HL-60 (cell line): ENCODE measurements around the gene RPS6KC1.
"Not testable (repeated sequence)": the region's sequence is repeated elsewhere in the genome, so short reads cannot be mapped to it uniquely, and the experiment has no call there.

Experiments used
- DNase-seq, 2 experiments: peaks; one replicate each; pipeline ENCODE4 v3.0.0-alpha.2; 2010 to 2020; ENCODE audit warnings: low read depth in 1 of 2, low spot score in 1 of 2
- H3K27ac ChIP-seq: fragments of 250-450 bp; sonication (Bioruptor Pico); replicated peaks from 2 replicates; pipeline ENCODE4 v1.5.1; 2020; ENCODE audit warnings: mild to moderate bottlenecking, moderate library complexity
- H3K27me3 ChIP-seq: fragments of 250-450 bp; sonication (Bioruptor Pico); 2 replicates; pipeline ENCODE4 v1.5.1; 2021; ENCODE audit warnings: mild to moderate bottlenecking, moderate library complexity; ENCODE audit not compliant: insufficient read depth, poor library complexity, severe bottlenecking
- H3K4me3 ChIP-seq: replicated peaks from 2 replicates; pipeline ENCODE4 v1.5.1; 2011; ENCODE audit warnings: mild to moderate bottlenecking, control low read depth, low read length; ENCODE audit not compliant: insufficient read depth
- GABPA ChIP-seq: IDR thresholded peaks from 2 replicates; pipeline ENCODE4 v1.6.1; 2012; ENCODE audit warnings: low read depth
- POLR2AphosphoS5 ChIP-seq: IDR thresholded peaks from 2 replicates; pipeline ENCODE4 v1.6.1; 2012; ENCODE audit warnings: low read depth
- SPI1 ChIP-seq: IDR thresholded peaks from 2 replicates; pipeline ENCODE4 v1.6.1; 2012; ENCODE audit warnings: low read depth, mild to moderate bottlenecking, borderline replicate concordance
- TF ChIP-seq, protein P1 (sequence below): IDR thresholded peaks from one replicate; pipeline ENCODE4 v1.5.1; 2011; ENCODE audit warnings: low read length, control low read depth, inconsistent platforms; ENCODE audit not compliant: insufficient read depth
- TF ChIP-seq, protein P2 (sequence below): IDR thresholded peaks from 2 replicates; pipeline ENCODE4 v1.6.1; 2012; ENCODE audit warnings: low read depth; ENCODE audit not compliant: insufficient replicate concordance

The RPS6KC1 gene

DNA sequence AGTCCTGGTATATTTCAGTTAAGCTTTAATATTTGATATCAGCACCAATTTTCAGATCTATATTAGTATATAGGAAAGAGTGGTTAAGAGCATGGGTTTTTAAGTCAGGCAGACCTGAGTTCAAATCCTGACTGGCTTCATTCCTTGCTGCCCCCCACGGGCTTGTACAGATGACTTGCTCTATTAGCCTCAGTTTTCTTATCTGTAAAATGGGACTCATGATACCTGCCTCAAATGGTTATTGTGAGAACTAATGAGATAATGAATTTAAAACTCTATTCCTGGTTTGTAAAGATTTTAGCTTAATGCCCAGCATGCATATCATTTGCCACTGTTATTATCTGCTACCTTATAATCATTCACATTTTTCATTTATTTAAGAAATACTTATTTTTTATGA, 264.5 kb downstream of the RPS6KC1 start:
- no peak overlapping the region for H3K4me3 ChIP-seq
- H3K27me3 ChIP-seq = no peaks in the 10 kb centered on the region
- no peak for DNase-seq
- TF ChIP-seq SPI1 (no peak), POLR2AphosphoS5 (no peak), GABPA (no peak)
- TF ChIP-seq, protein P1, sequence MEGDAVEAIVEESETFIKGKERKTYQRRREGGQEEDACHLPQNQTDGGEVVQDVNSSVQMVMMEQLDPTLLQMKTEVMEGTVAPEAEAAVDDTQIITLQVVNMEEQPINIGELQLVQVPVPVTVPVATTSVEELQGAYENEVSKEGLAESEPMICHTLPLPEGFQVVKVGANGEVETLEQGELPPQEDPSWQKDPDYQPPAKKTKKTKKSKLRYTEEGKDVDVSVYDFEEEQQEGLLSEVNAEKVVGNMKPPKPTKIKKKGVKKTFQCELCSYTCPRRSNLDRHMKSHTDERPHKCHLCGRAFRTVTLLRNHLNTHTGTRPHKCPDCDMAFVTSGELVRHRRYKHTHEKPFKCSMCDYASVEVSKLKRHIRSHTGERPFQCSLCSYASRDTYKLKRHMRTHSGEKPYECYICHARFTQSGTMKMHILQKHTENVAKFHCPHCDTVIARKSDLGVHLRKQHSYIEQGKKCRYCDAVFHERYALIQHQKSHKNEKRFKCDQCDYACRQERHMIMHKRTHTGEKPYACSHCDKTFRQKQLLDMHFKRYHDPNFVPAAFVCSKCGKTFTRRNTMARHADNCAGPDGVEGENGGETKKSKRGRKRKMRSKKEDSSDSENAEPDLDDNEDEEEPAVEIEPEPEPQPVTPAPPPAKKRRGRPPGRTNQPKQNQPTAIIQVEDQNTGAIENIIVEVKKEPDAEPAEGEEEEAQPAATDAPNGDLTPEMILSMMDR = no peak
- TF ChIP-seq, protein P2, sequence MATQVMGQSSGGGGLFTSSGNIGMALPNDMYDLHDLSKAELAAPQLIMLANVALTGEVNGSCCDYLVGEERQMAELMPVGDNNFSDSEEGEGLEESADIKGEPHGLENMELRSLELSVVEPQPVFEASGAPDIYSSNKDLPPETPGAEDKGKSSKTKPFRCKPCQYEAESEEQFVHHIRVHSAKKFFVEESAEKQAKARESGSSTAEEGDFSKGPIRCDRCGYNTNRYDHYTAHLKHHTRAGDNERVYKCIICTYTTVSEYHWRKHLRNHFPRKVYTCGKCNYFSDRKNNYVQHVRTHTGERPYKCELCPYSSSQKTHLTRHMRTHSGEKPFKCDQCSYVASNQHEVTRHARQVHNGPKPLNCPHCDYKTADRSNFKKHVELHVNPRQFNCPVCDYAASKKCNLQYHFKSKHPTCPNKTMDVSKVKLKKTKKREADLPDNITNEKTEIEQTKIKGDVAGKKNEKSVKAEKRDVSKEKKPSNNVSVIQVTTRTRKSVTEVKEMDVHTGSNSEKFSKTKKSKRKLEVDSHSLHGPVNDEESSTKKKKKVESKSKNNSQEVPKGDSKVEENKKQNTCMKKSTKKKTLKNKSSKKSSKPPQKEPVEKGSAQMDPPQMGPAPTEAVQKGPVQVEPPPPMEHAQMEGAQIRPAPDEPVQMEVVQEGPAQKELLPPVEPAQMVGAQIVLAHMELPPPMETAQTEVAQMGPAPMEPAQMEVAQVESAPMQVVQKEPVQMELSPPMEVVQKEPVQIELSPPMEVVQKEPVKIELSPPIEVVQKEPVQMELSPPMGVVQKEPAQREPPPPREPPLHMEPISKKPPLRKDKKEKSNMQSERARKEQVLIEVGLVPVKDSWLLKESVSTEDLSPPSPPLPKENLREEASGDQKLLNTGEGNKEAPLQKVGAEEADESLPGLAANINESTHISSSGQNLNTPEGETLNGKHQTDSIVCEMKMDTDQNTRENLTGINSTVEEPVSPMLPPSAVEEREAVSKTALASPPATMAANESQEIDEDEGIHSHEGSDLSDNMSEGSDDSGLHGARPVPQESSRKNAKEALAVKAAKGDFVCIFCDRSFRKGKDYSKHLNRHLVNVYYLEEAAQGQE = no peak
- H3K27ac ChIP-seq = no peak overlapping the region

DNA sequence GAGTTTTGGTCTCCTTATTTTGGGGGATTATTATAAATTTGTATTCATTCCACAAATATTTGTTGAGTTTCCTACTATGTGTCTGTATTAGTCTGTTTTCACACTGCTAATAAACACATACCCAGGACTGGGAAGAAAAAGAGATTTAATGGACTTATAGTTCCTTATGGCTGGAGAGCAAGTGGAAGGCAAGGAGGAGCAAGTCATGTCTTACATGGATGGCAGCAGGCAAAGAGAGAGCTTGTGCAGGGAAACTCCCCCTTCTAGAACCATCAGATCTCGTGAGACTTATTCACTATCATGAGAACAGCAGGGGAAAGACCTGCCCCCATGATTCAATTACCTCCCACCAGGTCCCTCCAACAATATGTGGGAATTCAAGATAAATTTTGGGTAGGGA, 267.4 kb downstream of the RPS6KC1 start:
- H3K4me3 ChIP-seq = not testable (repeated sequence)

DNA sequence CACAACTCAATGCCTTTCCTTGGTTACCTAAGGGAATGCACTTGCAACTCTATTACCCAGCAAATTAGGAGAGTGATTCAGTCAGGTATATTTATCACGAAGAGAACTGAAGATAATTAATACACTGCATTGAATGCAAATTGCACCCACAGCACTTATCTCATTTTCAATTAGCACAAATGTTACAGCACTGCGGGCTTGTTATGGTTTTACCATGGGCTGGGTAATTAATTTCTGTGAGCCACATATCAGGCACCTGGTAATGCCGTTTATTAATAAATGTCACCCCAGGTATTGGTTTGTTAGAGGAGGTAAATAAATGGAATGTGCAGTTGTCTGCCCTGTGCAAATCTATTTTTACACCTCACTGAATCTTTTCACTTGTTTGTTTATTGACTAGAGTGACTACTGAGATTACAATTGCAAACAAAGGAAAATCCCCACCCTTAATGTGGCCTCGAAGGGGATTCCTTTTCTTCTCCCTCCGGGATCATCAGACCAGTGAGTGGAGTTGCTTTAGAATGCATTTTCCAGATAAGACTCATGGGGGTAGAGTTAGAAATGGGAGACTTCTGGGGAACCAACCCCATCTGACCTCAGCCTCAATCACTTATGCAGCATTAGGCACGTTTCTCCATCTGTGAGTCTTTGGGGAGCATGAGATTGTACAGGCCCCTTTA, 269.3 kb downstream of the RPS6KC1 start:
- no peak for DNase-seq
- no peak overlapping the region for H3K4me3 ChIP-seq
- no peak overlapping the region for H3K27ac ChIP-seq
- no peaks in the 10 kb centered on the region for H3K27me3 ChIP-seq
- TF ChIP-seq GABPA (no peak), POLR2AphosphoS5 (no peak), SPI1 (no peak)
- TF ChIP-seq, protein P2 = no peak
- TF ChIP-seq, protein P1 = no peak

More for the DNA sequence above, 267.4 kb downstream of the RPS6KC1 start:
- H3K27ac ChIP-seq, H3K27me3 ChIP-seq, DNase-seq: not testable (repeated sequence)
